WTC11 (cell line): ENCODE data around the gene RPL10. TPM values are rescaled to one million over a fixed set of nuclear protein-coding genes. Genes with fewer than 3 reads are reported as not detected.

Experiments used
- ATAC-seq: fragments of 200-7000 bp; cut with Tn5 transposase; 2 replicates; pipeline ENCODE4 v1.10.0; 2021; ENCODE audit warnings: mild to moderate bottlenecking, moderate library complexity
- CTCF ChIA-PET: fragments of 300-600 bp; sonication (Branson Sonifier 250); formaldehyde crosslinking; loops from one replicate; lab custom pipeline; 2021; ENCODE audit warnings: antibody characterized with exemption; lab: Charles Lee
- POLR2A ChIA-PET: fragments of 350-600 bp; sonication (Branson Sonifier 250); formaldehyde crosslinking; loops from one replicate; lab custom pipeline; 2021; ENCODE audit warnings: antibody characterized with exemption; lab: Charles Lee
- DNase-seq: peaks from one replicate; pipeline ENCODE4 v3.0.0; 2021; ENCODE audit warnings: low spot score
- H3K27ac Mint-ChIP-seq: 2 replicates; pipeline ENCODE4 v1.8.0; 2021; ENCODE audit warnings: mixed read lengths
- H3K27me3 Mint-ChIP-seq: 2 replicates; pipeline ENCODE4 v1.8.0; 2021; ENCODE audit warnings: low read depth, mild to moderate bottlenecking, moderate library complexity, mixed read lengths
- H3K36me3 Mint-ChIP-seq: 2 replicates; pipeline ENCODE4 v1.8.0; 2021; ENCODE audit warnings: mixed read lengths
- H3K4me1 Mint-ChIP-seq: 2 replicates; pipeline ENCODE4 v1.8.0; 2022; ENCODE audit warnings: mixed read lengths
- H3K4me3 Mint-ChIP-seq: 2 replicates; pipeline ENCODE4 v1.8.0; 2021; ENCODE audit warnings: mild to moderate bottlenecking, moderate library complexity, mixed read lengths
- H3K9me3 Mint-ChIP-seq: 2 replicates; pipeline ENCODE4 v1.8.0; 2021; ENCODE audit warnings: mixed read lengths
- ARID4B ChIP-seq: sonication (generic); formaldehyde crosslinking; IDR thresholded peaks from 2 replicates; pipeline ENCODE4 v1.8.0; 2023; ENCODE audit warnings: missing genetic modification reagents, mild to moderate bottlenecking, borderline replicate concordance
- ERG ChIP-seq: fragments of 250-450 bp; sonication (Bioruptor Pico); IDR thresholded peaks from 2 replicates; pipeline ENCODE4 v1.8.0; 2021; ENCODE audit warnings: mild to moderate bottlenecking
- HMGA2 ChIP-seq: fragments of 250-450 bp; sonication (Bioruptor Pico); IDR thresholded peaks from 2 replicates; pipeline ENCODE4 v1.4.0; 2021; ENCODE audit warnings: mild to moderate bottlenecking, moderate library complexity
- IRF2 ChIP-seq: sonication (generic); formaldehyde crosslinking; IDR thresholded peaks from 2 replicates; pipeline ENCODE4 v1.8.0; 2022; ENCODE audit warnings: low read depth, missing genetic modification reagents, borderline replicate concordance
- KAT7 ChIP-seq: sonication (generic); formaldehyde crosslinking; IDR thresholded peaks from 2 replicates; pipeline ENCODE4 v1.8.1; 2023; ENCODE audit warnings: missing genetic modification reagents, mild to moderate bottlenecking, borderline replicate concordance
- MLX ChIP-seq: sonication (generic); formaldehyde crosslinking; IDR thresholded peaks from 2 replicates; pipeline ENCODE4 v1.8.1; 2023; ENCODE audit warnings: mild to moderate bottlenecking, missing genetic modification reagents, moderate library complexity
- MXD4 ChIP-seq: fragments of 250-450 bp; sonication (Bioruptor Pico); IDR thresholded peaks from 2 replicates; pipeline ENCODE4 v1.8.0; 2021; ENCODE audit warnings: mild to moderate bottlenecking, moderate library complexity, borderline replicate concordance
- NFYB ChIP-seq: sonication (generic); formaldehyde crosslinking; conservative IDR thresholded peaks from 2 replicates; pipeline ENCODE4 v1.8.0; 2022; ENCODE audit warnings: low read depth, missing genetic modification reagents
- PRDM15 ChIP-seq: sonication (generic); formaldehyde crosslinking; IDR thresholded peaks from 2 replicates; pipeline ENCODE4 v1.8.0; 2022; ENCODE audit warnings: missing genetic modification reagents
- RORB ChIP-seq: fragments of 250-450 bp; sonication (Bioruptor Pico); IDR thresholded peaks from 2 replicates; pipeline ENCODE4 v1.9.0; 2021; ENCODE audit warnings: mild to moderate bottlenecking
- SMAD4 ChIP-seq: sonication (generic); formaldehyde crosslinking; IDR thresholded peaks from 2 replicates; pipeline ENCODE4 v1.8.0; 2022; ENCODE audit warnings: mild to moderate bottlenecking, missing genetic modification reagents
- USF2 ChIP-seq: sonication (generic); formaldehyde crosslinking; IDR thresholded peaks from 2 replicates; pipeline ENCODE4 v1.8.1; 2023; ENCODE audit warnings: mild to moderate bottlenecking, missing genetic modification reagents, moderate library complexity
- ZMAT4 ChIP-seq: fragments of 250-450 bp; sonication (Bioruptor Pico); IDR thresholded peaks from 2 replicates; pipeline ENCODE4 v1.9.0; 2021; ENCODE audit warnings: mild to moderate bottlenecking
- ZNF121 ChIP-seq: sonication (generic); formaldehyde crosslinking; IDR thresholded peaks from 2 replicates; pipeline ENCODE4 v1.8.0; 2023; ENCODE audit warnings: missing genetic modification reagents
- ZNF138 ChIP-seq: sonication (generic); formaldehyde crosslinking; conservative IDR thresholded peaks from 2 replicates; pipeline ENCODE4 v1.8.1; 2022; ENCODE audit warnings: mild to moderate bottlenecking, moderate library complexity, missing genetic modification reagents
- ZNF219 ChIP-seq: sonication (generic); formaldehyde crosslinking; IDR thresholded peaks from 2 replicates; pipeline ENCODE4 v1.8.0; 2023; ENCODE audit warnings: missing genetic modification reagents, mild to moderate bottlenecking, borderline replicate concordance
- ZNF532 ChIP-seq: fragments of 250-450 bp; sonication (Bioruptor Pico); IDR thresholded peaks from 2 replicates; pipeline ENCODE4 v1.9.0; 2021; ENCODE audit warnings: mild to moderate bottlenecking, borderline replicate concordance
- ZSCAN18 ChIP-seq: fragments of 250-450 bp; sonication (Bioruptor Pico); IDR thresholded peaks from 2 replicates; pipeline ENCODE4 v2.1.2; 2022; ENCODE audit warnings: mild to moderate bottlenecking, moderate library complexity
- total RNA-seq: library from RNA; stranded (reverse); gene quantifications from 3 replicates; pipeline ENCODE4 v1.2.3, GENCODE V29; 2021

The RPL10 gene
- total RNA-seq, 1 experiment from 2014 or later, result 2,241 TPM

- no peak for TF ChIP-seq MLX
Measured at GRCh38 chrX:154353172-154353843, 44.9 kb upstream of the RPL10 start (continued).

- ATAC-seq (no peak), DNase-seq (no peak)
- Mint-ChIP-seq H3K27me3 (no peaks in the 10 kb centered on the region), H3K9me3 (no peaks in the 10 kb centered on the region), H3K27ac (no peak overlapping the region), H3K4me1 (no peaks in the 10 kb centered on the region), H3K36me3 (peaks cover 35% of the 10 kb centered on the region), H3K4me3 (no peak overlapping the region)
- ChIA-PET CTCF (no interaction called here), POLR2A (no interaction called here)
- no peak for TF ChIP-seq PRDM15 (CRISPR knock-in tag)
- TF ChIP-seq NFYB (CRISPR knock-in tag), result no peak
- no peak for TF ChIP-seq SMAD4 (CRISPR knock-in tag)
- no peak for TF ChIP-seq MXD4 (CRISPR knock-in tag)
- TF ChIP-seq ZMAT4 (CRISPR knock-in tag), result no peak
- TF ChIP-seq ZSCAN18 (CRISPR knock-in tag), result no peak
- no peak for TF ChIP-seq KAT7 (CRISPR knock-in tag)
- no peak for TF ChIP-seq ARID4B (CRISPR knock-in tag)
- TF ChIP-seq HMGA2, result no peak
- TF ChIP-seq IRF2, result no peak
- no peak for TF ChIP-seq ERG (CRISPR knock-in tag)
- no peak for TF ChIP-seq ZNF121 (CRISPR knock-in tag)
- no peak for TF ChIP-seq ZNF532
- no peak for TF ChIP-seq ZNF138 (CRISPR knock-in tag)
- TF ChIP-seq RORB, result no peak
- TF ChIP-seq USF2, result no peak
- no peak for TF ChIP-seq ZNF219 (CRISPR knock-in tag)
Measured at GRCh38 chrX:154354013-154354412, 44.2 kb upstream of the RPL10 start.
